MG63 (cell line): ENCODE measurements around the gene ITPR3. TPM values are rescaled to one million over a fixed set of nuclear protein-coding genes. Genes with fewer than 3 reads are reported as not detected.

Source experiments
- DNase-seq: peaks from one replicate; pipeline ENCODE4 v3.0.0-alpha.2; 2020
- H3K27me3 ChIP-seq: fragments of 250-450 bp; sonication (Bioruptor Pico); 2 replicates; pipeline ENCODE4 v1.5.1; 2020; ENCODE audit warnings: mild to moderate bottlenecking, moderate library complexity
- H3K36me3 ChIP-seq: fragments of 250-450 bp; sonication (Bioruptor Pico); 2 replicates; pipeline ENCODE4 v1.5.1; 2020; ENCODE audit warnings: mild to moderate bottlenecking, moderate library complexity
- H3K4me3 ChIP-seq: fragments of 250-450 bp; sonication (Bioruptor Pico); 2 replicates; pipeline ENCODE4 v1.5.1; 2020; ENCODE audit warnings: mild to moderate bottlenecking, moderate library complexity
- H3K9me3 ChIP-seq: fragments of 250-450 bp; sonication (Bioruptor Pico); 2 replicates; pipeline ENCODE4 v1.5.1; 2020; ENCODE audit warnings: mild to moderate bottlenecking, moderate library complexity
- total RNA-seq: library from RNA; depleted of rRNA; stranded (reverse); fragments of >200 nt; shearing (Covaris generic); gene quantifications from 2 replicates; pipeline ENCODE4 v1.2.3, GENCODE V29; 2014; ENCODE audit warnings: low replicate concordance

Gene ITPR3
- total RNA-seq, 1 experiment from 2014 or later: 14.5 TPM

DNA sequence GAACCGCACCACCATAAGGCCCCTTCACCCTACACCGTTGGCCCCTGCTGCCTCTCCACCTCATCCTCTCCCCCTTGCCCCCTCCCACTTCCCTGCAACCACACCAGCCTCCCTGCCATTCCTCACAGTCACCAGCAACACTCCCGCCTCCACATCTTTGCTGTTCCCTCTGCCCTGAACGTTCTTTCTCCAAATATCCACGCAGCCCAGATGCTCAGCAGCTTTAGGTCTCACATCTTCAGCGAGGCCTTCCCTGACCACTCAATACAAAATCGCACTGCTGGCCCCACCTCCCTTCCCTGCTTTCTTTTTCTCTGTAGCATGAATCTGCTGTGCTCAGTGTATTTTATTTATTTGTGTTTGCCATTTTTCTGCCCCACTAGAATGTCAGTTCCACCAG lies 20.5 kb downstream of the ITPR3 start:
- no peak for DNase-seq
- no peak overlapping the region for H3K4me3 ChIP-seq
- no peaks in the 10 kb centered on the region for H3K27me3 ChIP-seq
- no peaks in the 10 kb centered on the region for H3K36me3 ChIP-seq
- no peaks in the 10 kb centered on the region for H3K9me3 ChIP-seq

DNA sequence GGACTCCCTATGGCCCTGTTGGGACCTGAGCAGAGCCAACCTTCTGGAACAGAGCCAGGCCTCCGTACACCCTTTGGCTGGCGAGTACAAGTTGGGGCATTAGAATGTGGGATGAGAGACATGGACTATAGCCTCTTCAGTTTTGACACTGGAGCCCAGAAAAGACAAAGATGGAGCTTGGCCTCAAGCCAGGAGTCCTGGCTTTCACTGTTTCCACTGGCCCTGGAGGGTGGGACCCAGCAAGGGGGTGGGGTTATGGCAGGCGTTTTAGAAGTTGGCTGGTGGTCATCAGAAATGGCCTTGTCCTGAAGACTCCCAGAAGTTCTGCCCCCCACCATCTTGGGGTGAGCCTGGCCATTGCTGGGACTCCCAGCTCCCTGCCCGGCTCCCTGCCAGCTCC lies 21.8 kb downstream of the ITPR3 start:
- Histone ChIP-seq H3K36me3 (no peaks in the 10 kb centered on the region), H3K27me3 (no peaks in the 10 kb centered on the region), H3K9me3 (no peaks in the 10 kb centered on the region), H3K4me3 (no peak overlapping the region)
- no peak for DNase-seq

DNA sequence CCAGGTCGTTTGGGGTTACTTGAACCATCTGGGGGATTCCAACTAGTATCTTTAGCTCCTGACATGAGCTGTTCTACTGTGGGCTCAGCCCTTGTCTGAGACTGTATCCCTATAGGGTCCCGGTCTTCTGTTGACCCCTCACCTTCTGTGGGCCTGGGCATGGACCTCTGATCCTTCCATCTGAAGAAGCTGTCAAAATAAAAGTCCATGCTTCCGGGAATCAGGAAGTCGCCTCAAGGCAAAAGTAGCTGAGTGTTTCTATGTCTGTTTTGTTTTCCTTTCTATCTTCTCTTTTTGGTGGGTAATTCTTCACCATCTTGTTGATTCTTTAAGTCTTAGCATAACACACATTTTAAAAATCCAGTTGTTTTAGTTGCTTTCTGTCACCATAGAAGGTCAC lies 30.3 kb downstream of the ITPR3 start:
- Histone ChIP-seq H3K9me3 (no peaks in the 10 kb centered on the region), H3K27me3 (no peaks in the 10 kb centered on the region), H3K4me3 (no peak overlapping the region), H3K36me3 (no peaks in the 10 kb centered on the region)
- no peak for DNase-seq

DNA sequence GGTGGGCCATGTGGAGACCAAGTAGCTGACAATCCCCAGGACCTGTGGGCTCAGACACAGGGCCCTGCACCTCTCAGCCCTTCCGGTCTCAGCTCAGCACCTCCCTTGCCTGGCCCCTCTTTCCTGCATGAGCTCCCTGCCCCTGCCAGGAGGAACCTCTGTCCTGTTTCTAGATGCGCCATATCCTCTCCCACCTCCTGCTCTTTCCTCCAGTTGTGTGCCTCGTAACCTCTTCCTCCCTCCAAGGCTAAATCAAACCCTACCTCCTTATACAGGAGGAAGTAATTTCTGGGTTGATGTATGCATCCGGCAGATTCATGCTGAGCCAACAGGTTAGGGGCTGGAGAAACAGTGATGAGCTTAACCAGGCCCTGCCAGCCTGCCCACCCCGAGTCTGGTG lies 30.9 kb downstream of the ITPR3 start:
- Histone ChIP-seq H3K36me3 (no peaks in the 10 kb centered on the region), H3K4me3 (no peak overlapping the region), H3K9me3 (no peaks in the 10 kb centered on the region), H3K27me3 (no peaks in the 10 kb centered on the region)
- DNase-seq: no peak

DNA sequence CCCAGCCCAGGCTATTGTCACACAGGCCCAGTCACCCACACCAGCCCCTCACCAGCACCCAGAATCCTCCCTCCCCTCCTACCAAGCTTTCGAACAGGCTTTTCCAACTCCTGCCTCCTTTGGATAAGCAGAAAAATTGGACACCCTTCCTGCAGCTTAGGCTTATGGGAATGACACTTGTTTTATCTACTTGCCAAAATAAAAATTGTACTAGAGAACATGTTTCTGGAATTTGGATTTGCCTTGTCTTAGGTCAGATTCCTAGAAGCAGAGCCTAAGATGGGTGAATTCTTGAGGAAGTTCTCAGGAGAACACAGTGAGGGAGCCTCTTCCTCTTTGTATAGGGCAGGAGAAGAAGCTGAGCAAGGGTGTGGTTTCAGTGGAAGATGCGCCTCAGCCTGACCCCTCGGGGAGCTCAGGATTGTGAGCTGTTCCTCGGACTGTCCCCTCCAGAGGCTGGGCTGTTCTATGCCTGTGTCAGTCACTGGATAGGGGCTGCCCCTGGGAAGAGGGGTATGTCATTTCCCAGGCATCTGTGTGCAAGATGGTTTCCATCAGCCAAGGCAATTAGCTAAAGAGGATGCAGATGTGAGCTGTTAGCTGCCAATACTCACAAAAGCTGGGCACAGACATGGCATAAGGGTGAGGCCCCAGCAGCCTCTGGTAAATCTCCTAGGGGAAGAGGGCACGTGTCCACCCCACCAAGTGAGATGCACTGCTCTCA lies 33.9 kb downstream of the ITPR3 start:
- no peaks in the 10 kb centered on the region for H3K27me3 ChIP-seq
- DNase-seq: no peak
- no peak overlapping the region for H3K4me3 ChIP-seq
- H3K9me3 ChIP-seq: no peaks in the 10 kb centered on the region
- no peaks in the 10 kb centered on the region for H3K36me3 ChIP-seq

DNA sequence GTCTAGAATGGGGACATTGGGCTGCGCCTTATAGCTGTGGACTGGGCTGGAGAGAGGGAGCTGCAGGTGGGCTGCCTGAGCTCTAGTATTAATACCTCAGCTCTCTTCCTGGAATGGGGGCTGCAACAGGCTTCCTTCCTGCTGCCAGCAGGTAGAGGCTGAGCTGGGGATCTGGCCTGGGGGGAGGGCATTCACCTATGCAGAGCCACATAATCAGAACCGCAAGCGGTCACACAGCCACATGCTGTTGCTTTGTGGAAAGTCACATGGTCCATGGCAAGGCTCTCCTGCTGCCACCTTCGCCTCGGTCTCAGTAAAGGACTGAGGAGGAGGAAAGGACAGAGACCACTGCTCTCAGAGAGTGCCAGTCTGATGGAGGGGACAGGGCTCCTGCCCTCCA lies 35.7 kb downstream of the ITPR3 start:
- no peak overlapping the region for H3K4me3 ChIP-seq
- H3K9me3 ChIP-seq: no peaks in the 10 kb centered on the region
- no peaks in the 10 kb centered on the region for H3K27me3 ChIP-seq
- no peaks in the 10 kb centered on the region for H3K36me3 ChIP-seq
- DNase-seq: no peak

DNA sequence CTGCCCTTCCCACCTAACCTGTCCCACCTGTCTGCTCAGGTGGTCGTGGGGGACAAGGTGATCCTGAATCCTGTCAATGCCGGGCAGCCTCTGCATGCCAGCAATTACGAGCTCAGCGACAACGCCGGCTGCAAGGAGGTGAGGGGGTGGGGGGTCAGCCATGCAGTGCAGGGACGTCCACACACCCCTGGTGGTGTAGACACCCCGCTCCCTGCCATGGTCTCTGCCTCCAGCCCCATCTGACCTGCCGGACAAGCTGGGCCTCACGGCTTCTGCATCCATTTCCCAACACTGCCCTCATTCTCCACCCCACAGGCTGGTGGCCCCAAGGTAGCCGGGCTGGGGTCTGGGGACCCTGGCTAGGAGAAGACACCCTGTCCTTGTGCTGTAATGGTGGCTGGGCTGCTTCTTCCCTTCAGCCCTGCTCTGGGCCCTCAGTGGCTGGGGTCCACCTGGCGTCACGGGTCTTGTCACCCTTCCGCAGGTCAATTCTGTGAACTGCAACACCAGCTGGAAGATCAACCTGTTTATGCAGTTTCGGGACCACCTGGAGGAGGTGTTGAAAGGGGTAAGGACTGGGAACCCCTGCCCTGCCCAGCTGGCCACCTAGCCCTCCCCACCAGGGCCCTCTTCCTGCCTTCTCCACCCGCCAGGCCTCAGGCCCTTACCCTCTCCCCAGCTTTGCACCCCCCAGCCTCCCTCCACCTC lies 38.0 kb downstream of the ITPR3 start:
- H3K36me3 ChIP-seq: no peaks in the 10 kb centered on the region
- DNase-seq: no peak
- H3K4me3 ChIP-seq: no peak overlapping the region
- H3K27me3 ChIP-seq: no peaks in the 10 kb centered on the region
- H3K9me3 ChIP-seq: no peaks in the 10 kb centered on the region

DNA sequence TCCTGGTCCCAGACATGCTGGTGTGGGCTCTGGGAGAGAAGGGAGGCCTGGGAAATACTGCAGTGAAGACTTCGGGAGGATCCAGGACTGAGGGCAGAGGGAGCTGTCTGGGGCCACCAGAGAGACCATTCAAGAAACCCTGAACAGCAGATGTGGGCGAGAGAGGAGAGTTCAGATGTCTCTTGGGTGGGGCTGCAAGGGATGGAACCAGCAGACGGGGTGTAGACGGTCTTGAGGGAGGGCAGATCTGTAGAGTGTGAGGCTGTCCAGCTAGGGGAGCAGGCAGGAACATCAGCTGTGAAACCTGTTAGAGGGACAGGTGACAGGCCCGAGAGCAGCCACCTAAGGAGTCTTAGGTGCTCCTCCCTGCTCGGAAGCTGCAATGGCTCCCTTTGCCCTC lies 38.9 kb downstream of the ITPR3 start:
- no peak for DNase-seq
- H3K4me3 ChIP-seq: no peak overlapping the region
- no peaks in the 10 kb centered on the region for H3K36me3 ChIP-seq
- no peaks in the 10 kb centered on the region for H3K9me3 ChIP-seq
- H3K27me3 ChIP-seq: no peaks in the 10 kb centered on the region

DNA sequence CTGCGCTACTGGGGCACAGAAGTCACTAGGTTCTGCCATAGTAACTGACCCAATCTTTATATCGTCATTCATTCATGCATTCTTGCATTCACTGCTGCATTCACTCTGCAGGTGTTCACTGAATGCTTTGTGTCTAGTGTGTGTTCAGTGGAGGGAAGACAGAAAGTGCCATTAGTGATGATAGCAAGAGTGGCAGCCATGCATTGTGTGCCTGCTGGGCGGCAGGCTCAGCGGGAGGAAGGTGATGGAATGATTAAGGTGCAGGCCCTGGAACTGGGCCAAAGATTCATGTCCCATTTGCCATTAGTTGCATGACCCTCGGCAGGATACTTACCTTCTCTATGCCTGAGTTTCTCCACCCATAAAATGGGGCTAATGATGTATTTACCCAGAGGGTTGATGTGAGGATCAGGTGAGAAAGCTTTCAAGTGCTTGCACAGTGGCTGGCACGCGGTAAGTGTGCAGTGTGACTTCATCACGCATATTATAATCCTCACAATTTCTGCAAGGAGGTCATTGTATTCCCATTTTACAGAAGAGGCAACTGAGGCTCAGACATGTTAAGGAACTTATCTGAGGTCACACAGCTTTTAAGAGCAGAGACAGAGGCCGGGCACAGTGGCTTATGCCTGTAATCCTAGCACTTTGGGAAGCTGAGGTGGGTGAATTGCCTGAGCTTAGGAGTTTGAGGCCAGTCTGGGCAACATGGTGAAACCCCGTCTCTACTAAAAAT lies 40.1 kb downstream of the ITPR3 start:
- Histone ChIP-seq H3K9me3 (no peaks in the 10 kb centered on the region), H3K4me3 (no peak overlapping the region), H3K36me3 (no peaks in the 10 kb centered on the region), H3K27me3 (no peaks in the 10 kb centered on the region)
- no peak for DNase-seq

DNA sequence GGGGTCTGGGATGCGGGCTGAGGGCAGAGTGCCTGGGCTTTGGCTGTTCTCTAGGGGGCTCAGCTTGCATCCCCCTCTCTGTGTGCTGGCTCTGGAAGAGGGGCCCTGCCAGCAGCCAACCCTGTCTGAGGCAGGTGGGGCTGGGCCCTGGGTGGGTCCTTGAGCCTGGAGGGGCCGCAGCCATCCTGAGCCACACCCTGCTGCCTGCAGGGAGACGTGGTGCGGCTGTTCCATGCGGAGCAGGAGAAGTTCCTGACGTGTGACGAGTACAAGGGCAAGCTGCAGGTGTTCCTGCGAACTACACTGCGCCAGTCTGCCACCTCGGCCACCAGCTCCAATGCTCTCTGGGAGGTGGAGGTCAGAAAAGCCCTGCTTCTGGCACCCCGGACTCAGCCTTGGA lies 41.2 kb downstream of the ITPR3 start:
- Histone ChIP-seq H3K27me3 (no peaks in the 10 kb centered on the region), H3K4me3 (no peak overlapping the region), H3K36me3 (no peaks in the 10 kb centered on the region), H3K9me3 (no peaks in the 10 kb centered on the region)
- no peak for DNase-seq

DNA sequence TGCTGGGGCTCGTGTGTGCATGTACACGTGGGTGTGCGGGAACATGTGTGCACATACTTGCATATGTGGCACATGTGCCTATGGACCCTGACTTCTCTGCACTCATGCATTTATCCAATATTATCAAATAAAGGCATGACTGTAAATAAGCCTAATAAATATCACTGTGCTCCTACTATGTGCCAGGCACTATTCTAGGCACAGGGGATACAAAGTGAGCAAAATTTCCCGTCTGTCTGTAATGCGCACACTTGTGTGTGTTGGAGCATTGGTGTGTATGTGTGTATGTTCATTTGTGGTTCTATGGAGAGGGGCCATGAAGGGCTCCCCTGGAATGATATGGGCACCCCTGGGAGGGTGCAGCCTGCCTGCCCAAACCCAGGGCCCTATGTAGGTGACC lies 41.9 kb downstream of the ITPR3 start:
- Histone ChIP-seq H3K27me3 (no peaks in the 10 kb centered on the region), H3K4me3 (no peak overlapping the region), H3K9me3 (no peaks in the 10 kb centered on the region), H3K36me3 (no peaks in the 10 kb centered on the region)
- no peak for DNase-seq

DNA sequence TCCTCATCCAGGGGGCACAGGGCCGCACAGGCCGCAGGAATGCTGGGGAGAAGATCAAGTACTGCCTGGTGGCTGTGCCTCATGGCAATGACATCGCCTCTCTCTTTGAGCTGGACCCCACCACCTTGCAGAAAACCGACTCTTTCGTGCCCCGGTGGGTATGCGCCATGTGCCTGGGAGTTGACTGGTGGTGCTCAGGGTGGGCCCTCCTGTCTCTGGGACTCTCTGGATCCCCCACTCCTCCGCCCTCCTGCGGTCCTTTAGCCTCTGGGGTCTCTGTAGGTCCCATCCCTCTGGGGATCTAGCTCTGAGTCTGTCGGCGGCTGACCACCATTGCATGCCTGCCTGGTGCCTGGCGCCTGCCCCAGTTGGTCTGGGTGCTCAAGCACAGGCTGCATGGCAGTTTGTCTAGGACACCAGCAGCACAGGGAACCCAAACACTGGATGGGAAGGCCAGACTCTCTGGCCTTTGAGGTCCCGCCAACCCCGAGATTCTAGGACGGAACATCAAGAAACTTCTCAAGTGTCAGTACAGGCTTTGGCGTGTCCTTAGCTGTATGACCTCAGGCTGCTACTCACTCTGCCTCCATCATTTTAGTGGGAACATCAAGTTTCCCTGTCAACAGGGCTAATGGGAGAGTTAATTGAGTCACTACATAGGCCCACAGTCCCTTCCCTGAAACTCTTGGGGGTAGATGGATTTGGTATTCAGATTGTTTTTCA lies 42.8 kb downstream of the ITPR3 start:
- no peak for DNase-seq

DNA sequence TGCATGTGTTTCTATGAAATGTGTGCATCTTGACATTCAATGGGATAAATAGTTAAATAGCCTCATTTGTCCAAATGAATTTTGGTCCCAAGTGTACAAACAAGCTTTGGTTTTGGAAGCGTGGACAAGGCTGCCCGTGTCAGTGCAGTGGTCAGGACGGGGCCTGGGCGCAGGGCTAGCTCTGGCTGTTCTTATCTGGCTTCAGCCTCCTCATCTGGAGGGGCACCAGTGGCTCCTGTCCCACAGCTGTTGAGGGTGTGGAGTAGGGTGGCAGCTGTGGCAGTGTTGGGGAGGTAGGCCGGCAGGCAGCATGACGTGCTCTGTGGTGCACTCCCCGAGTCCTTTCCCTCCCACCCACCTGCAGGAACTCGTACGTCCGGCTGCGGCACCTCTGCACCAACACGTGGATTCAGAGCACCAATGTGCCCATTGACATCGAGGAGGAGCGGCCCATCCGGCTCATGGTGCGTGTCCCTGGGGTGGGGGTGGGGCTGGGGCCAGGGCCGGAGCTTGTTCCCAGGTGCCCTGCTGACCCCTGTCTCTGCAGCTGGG lies 43.5 kb downstream of the ITPR3 start:
- no peak for DNase-seq
- Histone ChIP-seq H3K27me3 (no peaks in the 10 kb centered on the region), H3K9me3 (no peaks in the 10 kb centered on the region), H3K36me3 (no peaks in the 10 kb centered on the region), H3K4me3 (no peak overlapping the region)

More for the DNA sequence above, 42.8 kb downstream of the ITPR3 start:
- Histone ChIP-seq H3K36me3 (no peaks in the 10 kb centered on the region), H3K4me3 (no peak overlapping the region), H3K27me3 (no peaks in the 10 kb centered on the region), H3K9me3 (no peaks in the 10 kb centered on the region)

DNA sequence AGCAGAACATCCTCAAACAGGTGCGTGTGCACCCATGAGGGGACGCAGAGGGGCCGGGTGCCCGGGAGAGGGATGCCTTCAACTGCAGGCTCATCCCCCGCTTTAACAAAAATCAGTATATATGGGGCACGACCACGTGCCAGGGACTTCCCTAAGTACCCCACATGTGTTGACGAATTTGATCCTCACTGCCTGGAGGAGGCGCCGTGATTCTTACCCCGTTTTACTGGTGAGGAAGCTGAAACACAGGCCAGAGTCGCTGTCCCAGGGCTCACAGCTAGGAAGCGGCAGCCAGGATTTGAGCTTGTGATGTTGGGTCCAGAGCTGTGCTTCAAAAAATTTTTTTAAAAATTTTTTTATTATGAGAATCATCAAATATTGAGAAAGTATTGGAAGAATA lies 44.8 kb downstream of the ITPR3 start:
- H3K27me3 ChIP-seq: no peaks in the 10 kb centered on the region
- DNase-seq: no peak
- H3K9me3 ChIP-seq: no peaks in the 10 kb centered on the region
- H3K4me3 ChIP-seq: no peak overlapping the region
- H3K36me3 ChIP-seq: no peaks in the 10 kb centered on the region

DNA sequence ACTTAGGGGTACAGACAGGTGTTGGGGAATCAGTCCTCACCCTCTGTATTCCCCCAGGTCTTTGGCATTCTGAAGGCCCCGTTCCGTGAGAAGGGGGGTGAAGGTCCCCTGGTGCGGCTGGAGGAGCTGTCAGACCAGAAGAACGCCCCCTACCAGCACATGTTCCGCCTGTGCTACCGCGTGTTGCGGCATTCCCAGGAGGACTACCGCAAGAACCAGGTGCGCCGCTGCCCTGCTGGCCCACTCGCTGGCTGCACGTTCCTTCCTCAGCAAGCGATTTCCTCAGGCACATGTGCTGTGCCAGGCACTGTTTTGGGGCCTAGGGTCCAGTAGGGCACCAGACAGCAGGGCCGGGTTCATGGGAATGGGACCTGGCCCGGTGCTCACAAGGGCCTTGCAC lies 46.0 kb downstream of the ITPR3 start:
- Histone ChIP-seq H3K27me3 (no peaks in the 10 kb centered on the region), H3K4me3 (no peak overlapping the region), H3K9me3 (no peaks in the 10 kb centered on the region), H3K36me3 (no peaks in the 10 kb centered on the region)
- no peak for DNase-seq

DNA sequence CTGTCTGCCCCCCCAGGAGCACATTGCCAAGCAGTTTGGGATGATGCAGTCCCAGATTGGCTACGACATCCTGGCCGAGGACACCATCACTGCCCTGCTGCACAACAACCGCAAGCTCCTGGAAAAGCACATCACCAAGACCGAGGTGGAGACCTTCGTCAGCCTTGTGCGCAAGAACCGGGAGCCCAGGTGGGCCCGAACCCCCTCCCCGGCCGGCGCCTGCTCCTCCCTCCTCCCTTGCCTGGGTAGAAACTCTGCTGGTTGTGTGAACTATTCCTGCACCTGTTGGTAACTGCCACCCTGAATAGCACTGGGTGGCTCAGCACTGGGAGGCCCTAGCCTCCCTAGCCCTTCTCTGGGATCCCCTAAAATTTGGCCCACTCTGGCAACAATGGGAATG lies 46.7 kb downstream of the ITPR3 start:
- no peak for DNase-seq
- Histone ChIP-seq H3K36me3 (no peaks in the 10 kb centered on the region), H3K9me3 (no peaks in the 10 kb centered on the region), H3K27me3 (no peaks in the 10 kb centered on the region), H3K4me3 (no peak overlapping the region)

DNA sequence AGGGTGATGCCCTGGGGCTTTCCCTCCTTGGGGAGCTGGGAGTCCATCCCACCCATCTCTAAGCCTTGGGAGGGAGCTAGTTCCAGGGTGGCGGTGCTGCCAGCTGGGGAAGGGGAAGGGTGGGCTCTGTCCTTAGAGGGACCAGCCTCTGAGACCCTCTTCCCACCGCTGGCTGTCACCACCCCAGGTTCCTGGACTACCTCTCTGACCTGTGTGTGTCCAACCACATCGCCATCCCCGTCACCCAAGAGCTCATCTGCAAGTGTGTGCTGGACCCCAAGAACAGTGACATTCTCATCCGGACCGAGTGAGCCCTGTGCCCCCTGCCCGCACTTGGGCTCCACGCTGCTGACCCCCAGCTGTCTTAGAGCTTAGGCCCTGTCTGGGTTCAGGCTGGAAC lies 47.2 kb downstream of the ITPR3 start:
- no peaks in the 10 kb centered on the region for H3K9me3 ChIP-seq
- no peak for DNase-seq

More for the DNA sequence above, 47.2 kb downstream of the ITPR3 start:
- no peaks in the 10 kb centered on the region for H3K27me3 ChIP-seq
- H3K36me3 ChIP-seq: peaks cover 4% of the 10 kb centered on the region; the same call in 1 of the 2 replicates
- H3K4me3 ChIP-seq: no peak overlapping the region
